GM13976 (cell line): ENCODE measurements around the gene EPHA6.

Source experiments
- DNase-seq: peaks from one replicate; pipeline ENCODE4 v3.0.0; 2012; ENCODE audit warnings: low spot score
- in situ Hi-C: fragments of 300-500 bp; cut with MboI; formaldehyde crosslinking; loops from one replicate; pipeline ENCODE4 v1.12.0; 2022; ENCODE audit warnings: low sequenced_read_pairs, mixed read lengths, inconsistent platforms; ENCODE audit not compliant: unreplicated experiment
- TF ChIP-seq, protein P1 (sequence below): IDR thresholded peaks from 2 replicates; pipeline ENCODE4 v1.5.1; 2012; ENCODE audit warnings: borderline replicate concordance, mild to moderate bottlenecking; ENCODE audit not compliant: insufficient read depth; ENCODE audit errors: extremely low read depth, missing control alignments, control extremely low read depth

EPHA6 gene

DNA sequence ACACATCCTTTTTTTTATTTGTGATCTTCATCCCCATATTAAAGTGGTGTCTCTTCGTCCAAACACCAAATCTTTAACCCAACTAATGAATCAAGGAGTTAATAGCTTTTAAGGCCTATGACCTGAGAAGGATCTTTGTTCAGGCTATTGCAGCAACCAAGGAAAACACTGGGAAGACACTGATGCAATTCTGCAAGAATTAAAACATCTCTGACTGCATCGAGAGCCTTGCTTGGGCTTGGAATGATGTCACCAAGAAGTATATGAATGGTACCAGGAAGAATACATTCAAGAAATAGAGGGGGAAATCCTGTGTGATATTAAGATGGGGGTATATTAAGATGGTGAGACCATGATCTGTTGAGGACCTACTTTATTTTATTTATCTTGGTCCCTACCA is 736.0 kb downstream of the EPHA6 start:
- no peak for DNase-seq
- TF ChIP-seq, protein P1, sequence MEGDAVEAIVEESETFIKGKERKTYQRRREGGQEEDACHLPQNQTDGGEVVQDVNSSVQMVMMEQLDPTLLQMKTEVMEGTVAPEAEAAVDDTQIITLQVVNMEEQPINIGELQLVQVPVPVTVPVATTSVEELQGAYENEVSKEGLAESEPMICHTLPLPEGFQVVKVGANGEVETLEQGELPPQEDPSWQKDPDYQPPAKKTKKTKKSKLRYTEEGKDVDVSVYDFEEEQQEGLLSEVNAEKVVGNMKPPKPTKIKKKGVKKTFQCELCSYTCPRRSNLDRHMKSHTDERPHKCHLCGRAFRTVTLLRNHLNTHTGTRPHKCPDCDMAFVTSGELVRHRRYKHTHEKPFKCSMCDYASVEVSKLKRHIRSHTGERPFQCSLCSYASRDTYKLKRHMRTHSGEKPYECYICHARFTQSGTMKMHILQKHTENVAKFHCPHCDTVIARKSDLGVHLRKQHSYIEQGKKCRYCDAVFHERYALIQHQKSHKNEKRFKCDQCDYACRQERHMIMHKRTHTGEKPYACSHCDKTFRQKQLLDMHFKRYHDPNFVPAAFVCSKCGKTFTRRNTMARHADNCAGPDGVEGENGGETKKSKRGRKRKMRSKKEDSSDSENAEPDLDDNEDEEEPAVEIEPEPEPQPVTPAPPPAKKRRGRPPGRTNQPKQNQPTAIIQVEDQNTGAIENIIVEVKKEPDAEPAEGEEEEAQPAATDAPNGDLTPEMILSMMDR = no peak
- in situ Hi-C loops = no loop called here

DNA sequence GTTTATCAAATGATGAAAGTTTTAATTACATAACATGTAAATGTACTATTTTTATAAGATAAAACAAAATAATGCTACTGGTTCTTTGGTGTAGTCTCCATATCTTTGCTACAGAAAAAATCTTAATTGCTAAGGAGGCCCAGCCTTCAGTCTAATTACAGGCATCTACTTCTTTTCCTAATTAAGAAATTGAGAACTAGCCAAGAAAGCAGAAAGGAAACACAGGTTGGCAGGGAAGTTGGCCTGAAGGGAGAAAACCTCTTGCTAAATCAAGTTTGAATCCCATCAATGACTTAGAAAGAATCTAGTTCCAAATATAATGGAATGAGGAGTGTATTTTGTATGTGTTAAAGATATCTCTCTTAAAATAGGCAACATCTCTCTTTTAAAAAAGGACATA is 737.8 kb downstream of the EPHA6 start:
- TF ChIP-seq, protein P1 = no peak
- in situ Hi-C loops = no loop called here
- DNase-seq = no peak

DNA sequence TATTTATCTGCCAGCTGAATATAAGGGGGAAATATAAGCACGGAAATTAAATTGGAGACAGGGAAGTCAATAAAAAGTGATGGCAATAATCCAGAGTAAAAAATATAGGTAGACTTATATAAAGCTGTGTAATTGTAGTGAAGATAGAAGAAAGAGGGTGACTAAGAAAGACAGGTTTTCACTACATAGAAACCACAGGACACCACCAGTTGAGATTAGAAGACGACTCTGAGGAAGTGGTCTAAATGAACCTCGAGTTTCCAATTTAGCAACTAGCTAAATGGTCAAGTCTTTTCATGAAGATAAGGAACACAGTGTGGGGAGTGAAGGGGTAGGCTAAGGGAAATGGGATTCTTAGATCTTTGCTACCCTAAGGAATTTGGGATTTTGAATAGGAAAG is 761.3 kb downstream of the EPHA6 start:
- in situ Hi-C loops = no loop called here
- TF ChIP-seq, protein P1 = no peak
- DNase-seq = no peak

DNA sequence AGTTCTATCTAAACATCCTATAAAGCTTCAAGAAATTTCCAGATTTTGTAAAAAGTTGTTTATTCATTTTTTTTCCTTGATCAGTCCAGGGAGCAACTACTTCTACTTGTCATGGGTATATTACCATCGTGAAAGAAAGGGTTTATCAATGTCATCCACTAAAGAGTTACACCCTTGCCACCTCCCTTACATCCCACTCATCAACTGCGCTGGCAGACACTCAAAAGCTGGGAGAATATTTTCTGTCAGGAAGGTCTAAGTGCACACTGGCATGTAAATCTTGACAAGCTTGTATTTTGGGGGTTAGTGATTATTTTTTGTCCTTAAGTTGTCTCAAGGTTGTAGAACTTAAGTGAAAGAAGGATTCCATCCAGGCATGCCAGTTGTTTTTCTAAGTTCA is 761.8 kb downstream of the EPHA6 start:
- TF ChIP-seq, protein P1 = no peak
- DNase-seq = no peak
- in situ Hi-C loops = no loop called here

DNA sequence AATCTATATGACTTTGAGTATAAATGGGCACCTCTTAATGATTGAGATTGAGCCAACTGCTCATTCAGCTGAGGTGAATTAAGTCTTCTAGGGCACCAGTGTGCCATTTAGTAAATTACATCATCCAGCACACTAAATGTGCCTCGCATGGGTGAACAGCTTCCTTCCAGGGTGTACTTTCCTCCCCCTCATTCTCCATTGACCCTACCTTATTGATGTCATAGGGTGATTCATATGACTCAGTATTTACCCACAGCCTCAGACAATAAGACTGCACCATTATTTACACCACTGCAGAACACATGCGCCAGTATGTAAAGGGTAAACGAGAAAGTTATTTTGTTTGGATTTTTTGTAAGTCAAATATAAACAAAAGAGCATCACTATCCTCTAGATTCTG is 765.0 kb downstream of the EPHA6 start:
- in situ Hi-C loops = no loop called here

DNA sequence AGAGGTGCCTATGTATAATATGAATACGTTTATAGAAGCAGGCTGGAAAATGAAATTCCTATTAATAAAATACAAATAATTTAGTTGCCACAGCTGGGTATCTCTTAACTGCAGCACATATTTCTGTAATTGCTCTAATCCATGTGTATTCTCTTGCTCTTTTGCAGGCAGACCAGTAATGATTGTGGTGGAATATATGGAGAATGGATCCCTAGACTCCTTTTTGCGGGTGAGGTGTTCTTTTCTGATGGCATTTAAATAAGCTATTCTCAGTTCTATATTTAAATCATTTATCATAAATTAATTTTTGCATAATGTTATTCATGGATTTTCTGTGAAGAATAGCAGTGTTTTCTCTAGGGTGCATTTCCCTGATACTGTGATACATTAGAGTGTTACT is 796.2 kb downstream of the EPHA6 start:
- TF ChIP-seq, protein P1 = no peak
- in situ Hi-C loops = no loop called here
- DNase-seq = no peak

More for the DNA sequence above, 765.0 kb downstream of the EPHA6 start:
- TF ChIP-seq, protein P1 = no peak
- DNase-seq = no peak

DNA sequence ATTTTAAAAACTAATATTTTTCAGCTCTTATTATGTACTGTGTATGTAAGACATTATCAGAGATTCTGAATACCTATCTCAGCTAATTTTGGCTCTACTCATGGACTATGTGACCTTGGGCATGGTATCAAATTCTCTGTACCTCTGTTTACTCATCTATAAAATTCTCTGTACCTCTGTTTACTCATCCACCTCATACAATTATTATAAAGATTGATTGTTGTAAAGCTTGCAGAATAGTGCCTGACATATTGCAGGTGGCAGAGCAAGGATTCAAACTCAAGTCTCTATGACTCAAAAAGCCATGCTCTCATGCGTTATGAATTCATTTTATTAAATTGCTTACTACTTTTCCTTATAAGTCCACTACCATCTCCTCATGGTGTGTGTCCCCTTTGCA is 798.2 kb downstream of the EPHA6 start:
- in situ Hi-C loops = no loop called here
- TF ChIP-seq, protein P1 = no peak
- no peak for DNase-seq
